Stomach (tissue), 9 donors: ENCODE measurements around the gene SLC39A1. TPM values are rescaled to one million over a fixed set of nuclear protein-coding genes. Genes with fewer than 3 reads are reported as not detected.
A peak's percentile ranks its signal among the peaks of the same experiment; 100 is the strongest.

Source experiments
- DNase-seq, 2 donors: peaks; one replicate each; pipeline versions ENCODE4 v3.0.0 to v3.0.0-alpha.2; 2013 to 2019
- H3K27ac ChIP-seq, 5 donors: fragments of 200-600 bp in 4 of 5; sonication (generic) in 4 of 5; one replicate each; pipeline ENCODE4 v1.5.1; 2013 to 2019; ENCODE audit warnings: mild to moderate bottlenecking in 1 of 5, moderate library complexity in 1 of 5
- H3K27me3 ChIP-seq, 3 donors: fragments of 200-600 bp; sonication (generic); one replicate each; pipeline ENCODE4 v1.5.1; 2017 to 2019; ENCODE audit warnings: mixed run types in 1 of 3
- H3K36me3 ChIP-seq, 4 donors: fragments of 200-600 bp; sonication (generic); 1 replicate in 3 of 4; 2 replicates in 1 of 4; pipeline ENCODE4 v1.5.1; 2016 to 2019
- H3K4me1 ChIP-seq, 4 donors: fragments of 200-600 bp; sonication (generic); one replicate each; pipeline ENCODE4 v1.5.1; 2016 to 2019
- H3K4me3 ChIP-seq, 4 donors: fragments of 200-600 bp; sonication (generic) in 3 of 4; one replicate each; pipeline ENCODE4 v1.5.1; 2016 to 2019; ENCODE audit warnings: mild to moderate bottlenecking in 1 of 4
- H3K9me3 ChIP-seq, 4 donors: fragments of 200-600 bp; sonication (generic); one replicate each; pipeline ENCODE4 v1.5.1; 2016 to 2019
- CTCF ChIP-seq, 7 experiments: fragments of 450-650 bp in 4 of 7; fragments of 200-600 bp in 3 of 7; sonication (generic) in 3 of 7; IDR thresholded peaks; one replicate each; pipeline ENCODE4 v1.5.1; 2016 to 2019; ENCODE audit warnings: antibody characterized with exemption in 7 of 7, control low read depth in 2 of 7, mild to moderate bottlenecking in 1 of 7
- EP300 ChIP-seq: sonication (generic); formaldehyde crosslinking; IDR thresholded peaks from one replicate; pipeline ENCODE4 v1.6.1; 2017; ENCODE audit warnings: antibody characterized with exemption
- POLR2A ChIP-seq, 4 donors: fragments of 450-650 bp; IDR thresholded peaks; one replicate each; pipeline ENCODE4 v1.6.1; 2016; ENCODE audit warnings: antibody characterized with exemption in 4 of 4, control low read depth in 2 of 4, mild to moderate bottlenecking in 1 of 4, moderate library complexity in 1 of 4
- POLR2AphosphoS5 ChIP-seq, 3 donors: sonication (generic); formaldehyde crosslinking; IDR thresholded peaks; one replicate each; pipeline ENCODE4 v1.6.1; 2016; ENCODE audit warnings: antibody characterized with exemption in 3 of 3
- WGBS, 5 donors: extraction: QIAGEN DNeasy Blood & Tissue Kit in 3 of 5; methylation state at CpG; one replicate each; pipeline versions ENCODE4 v1.1.5 to v1.1.7; 2013 to 2018; 5-methylcytosine and 5-hydroxymethylcytosine counted together
- intact Hi-C: fragments of 100-400 bp; cut with DNase I; formaldehyde crosslinking; loops from one replicate; pipeline ENCODE4 v1.15.1; 2023; ENCODE audit warnings: low total_unique reads
- polyA plus RNA-seq, 3 donors: library from polyadenylated mRNA; stranded (reverse); fragments of 200-250 nt; gene quantifications; one replicate each; pipeline ENCODE4 v1.2.3, GENCODE V29; 2013
- total RNA-seq, 5 donors: library from RNA; depleted of rRNA; stranded (reverse); fragments of >200 nt; gene quantifications; one replicate each; pipeline versions ENCODE4 v1.1.0 to v1.2.3, GENCODE V29; 2014 to 2016
- donor health status: healthy with polysubstance abuse.
- donor health status: Bipolar disorder and iron deficiency.
- donor health status: healthy.

SLC39A1 gene
- total and polyA plus RNA-seq, 8 donors, result 6.4 to 80.6 (median 34.9) TPM

DNA sequence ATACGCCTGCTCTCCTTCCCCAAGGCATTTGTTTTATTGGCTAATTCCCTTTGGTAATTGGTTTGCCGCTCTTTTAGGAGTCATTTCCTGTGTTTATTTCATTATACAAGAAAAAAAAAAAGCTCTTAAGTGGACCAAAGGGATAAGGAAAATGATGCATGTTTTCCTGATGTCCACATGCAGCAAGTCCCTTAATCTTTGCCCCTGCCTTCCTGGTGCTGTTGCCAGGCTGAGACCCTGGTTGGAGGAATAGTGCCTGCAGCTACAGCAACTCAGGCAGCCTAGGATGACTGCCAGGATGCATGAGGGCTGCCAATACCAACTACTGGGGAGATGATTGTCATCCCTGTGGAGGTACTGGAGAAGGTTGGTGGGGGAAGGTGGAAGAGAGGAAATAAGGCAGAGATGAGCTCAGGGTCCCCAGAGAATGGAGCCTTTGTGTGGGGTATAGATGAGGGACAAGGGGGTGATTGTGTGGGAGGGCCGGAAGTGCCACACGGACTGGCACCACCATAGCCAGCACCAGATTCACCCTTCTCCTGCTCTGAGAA is 34.5 kb downstream of the SLC39A1 start:
- TF ChIP-seq CTCF (IDR thresholded peaks at IDR 0.05) (no peak), POLR2AphosphoS5 (IDR thresholded peaks at IDR 0.05) (no peak), EP300 (no peak), POLR2A (IDR thresholded peaks at IDR 0.05) (no peak)
- peak overlapping the region in 2 of 5 donors; percentile 7 to 46 for H3K27ac ChIP-seq
- H3K4me1 ChIP-seq, result peaks cover 3 to 7% (median 5%) of the 10 kb centered on the region in 4 donors
- intact Hi-C loops, result no loop called here
- no peaks in the 10 kb centered on the region for H3K27me3 ChIP-seq
- H3K9me3 ChIP-seq, result no peaks in the 10 kb centered on the region
- H3K36me3 ChIP-seq, result peaks cover 27 to 51% (median 48%) of the 10 kb centered on the region in 4 donors
- WGBS, 5 donors, result 63 to 74% (median 70%) methylated on average over 4 of the region's 4 CpGs
- H3K4me3 ChIP-seq, result no peak overlapping the region
- DNase-seq, result no peak

DNA sequence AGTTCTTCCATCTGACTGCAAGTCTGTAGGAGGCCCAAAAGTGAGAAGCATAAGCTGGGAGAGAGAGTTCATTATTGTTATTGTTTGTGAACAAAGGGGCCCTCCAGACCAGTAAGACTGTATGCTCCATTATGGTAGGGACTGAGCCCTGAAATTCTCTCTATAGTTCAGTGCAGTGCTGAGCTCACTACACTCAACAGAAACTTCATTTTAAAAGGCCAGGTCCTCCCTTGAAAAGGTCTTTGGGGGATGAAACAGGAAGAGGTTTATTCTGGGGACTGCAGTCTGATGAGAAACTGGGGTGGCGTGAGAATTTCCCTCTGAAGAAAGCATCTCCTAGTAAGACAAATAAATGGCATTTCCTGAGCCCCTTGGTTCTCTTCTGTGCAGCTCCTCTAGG is 35.1 kb downstream of the SLC39A1 start:
- 65 to 88% (median 80%) methylated on average over 1 of the region's 1 CpG for WGBS, 5 donors
- Histone ChIP-seq H3K4me3 (no peak overlapping the region), H3K9me3 (no peaks in the 10 kb centered on the region), H3K4me1 (peaks cover 8 to 12% (median 9%) of the 10 kb centered on the region in 4 donors), H3K27ac (peak overlapping the region in 2 of 5 donors; percentile 7 to 46), H3K27me3 (no peaks in the 10 kb centered on the region), H3K36me3 (peaks cover 21 to 45% (median 42%) of the 10 kb centered on the region in 4 donors)
- intact Hi-C loops, result no loop called here
- TF ChIP-seq POLR2AphosphoS5 (IDR thresholded peaks at IDR 0.05) (no peak), EP300 (no peak), POLR2A (IDR thresholded peaks at IDR 0.05) (no peak), CTCF (IDR thresholded peaks at IDR 0.05) (no peak)
- no peak for DNase-seq

- intact Hi-C loops, result no loop called here
- Histone ChIP-seq H3K9me3 (no peaks in the 10 kb centered on the region), H3K4me3 (no peak overlapping the region), H3K27me3 (no peaks in the 10 kb centered on the region), H3K4me1 (peaks cover 13 to 17% (median 15%) of the 10 kb centered on the region in 4 donors), H3K36me3 (peaks cover 7 to 26% (median 23%) of the 10 kb centered on the region in 4 donors), H3K27ac (no peak overlapping the region)
- TF ChIP-seq POLR2AphosphoS5 (IDR thresholded peaks at IDR 0.05) (no peak), POLR2A (IDR thresholded peaks at IDR 0.05) (no peak), EP300 (no peak), CTCF (IDR thresholded peaks at IDR 0.05) (no peak)
- 76 to 88% (median 82%) methylated on average over 4 of the region's 4 CpGs for WGBS, 5 donors
- DNase-seq, result no peak
These were observed 36.9 kb downstream of the SLC39A1 start for GRCh38 chr1:153926405-153926804.

GRCh38 chr1:153922972-153923925 is 40.1 kb downstream of the SLC39A1 start, which contains the start of gene GATAD2B:
Gene GATAD2B (minus strand): TSS chr1:153922972. CDS start chr1:153828347, 94,625 bp downstream.
- H3K4me1 ChIP-seq, result peaks cover 31 to 48% (median 45%) of the 10 kb centered on the region in 4 donors
- 0 to 1% (median 1%) methylated on average over 52 to 53 of the region's 53 CpGs for WGBS, 5 donors
- H3K27ac ChIP-seq, result peak within 1 kb of the TSS; percentile 85 to 93 (median 92)
- peak; percentile 100 for DNase-seq
- intact Hi-C loops, result no loop called here
- peaks cover 0 to 6% (median 0%) of the 10 kb centered on the region in 4 donors for H3K36me3 ChIP-seq
- H3K27me3 ChIP-seq, result no peaks in the 10 kb centered on the region
- TF ChIP-seq POLR2AphosphoS5 (IDR thresholded peaks at IDR 0.05) (peak; percentile 7 to 63 (median 45)), EP300 (no peak)
- no peaks in the 10 kb centered on the region for H3K9me3 ChIP-seq
- H3K4me3 ChIP-seq, result peak within 1 kb of the TSS; percentile 89 to 93 (median 90)
